ENCODE measurements around the gene G3BP1.

DNA sequence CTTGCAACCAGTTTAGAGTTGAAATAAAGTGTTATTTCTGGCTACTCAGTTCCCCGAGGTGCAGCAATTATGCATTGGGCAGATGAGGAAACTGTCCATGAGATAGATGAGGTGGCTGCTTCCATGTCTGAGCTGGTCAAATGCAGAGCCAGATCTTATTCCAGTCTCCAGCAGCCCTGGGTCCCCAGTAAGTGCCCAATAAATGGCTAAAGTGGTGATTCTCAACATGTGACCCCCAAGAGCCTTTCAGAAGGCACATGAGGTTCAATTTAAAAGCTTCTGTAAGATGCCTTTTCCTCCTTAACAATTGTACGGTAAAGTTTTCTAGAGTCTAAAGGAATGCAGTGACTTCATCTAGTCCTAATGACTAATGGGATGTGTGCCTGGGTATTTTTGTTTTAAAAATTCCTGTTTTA, 30.8 kb upstream of the G3BP1 start:
- TF ChIP-seq CTCF (IDR thresholded peaks at IDR 0.05) (no peak), POLR2A (IDR thresholded peaks at IDR 0.05) (no peak)

All from stomach (tissue), 4 donors.